KBM-7 (cell line): ENCODE measurements around the gene SLF2.

Experiments
- DNase-seq: peaks from one replicate; pipeline ENCODE4 v3.0.0-alpha.2; 2015
- in situ Hi-C: fragments of 300-500 bp; cut with MboI; formaldehyde crosslinking; loops from 2 replicates; pipeline ENCODE4 v1.14.3; 2020; ENCODE audit warnings: low sequenced_read_pairs, low pct_unique_long_range_greater_than_20kb, mixed read lengths

SLF2 gene

GRCh38 chr10:100930368-100930767 is 17.6 kb downstream of the SLF2 start:
- in situ Hi-C loops = no loop called here
- DNase-seq = no peak

DNA sequence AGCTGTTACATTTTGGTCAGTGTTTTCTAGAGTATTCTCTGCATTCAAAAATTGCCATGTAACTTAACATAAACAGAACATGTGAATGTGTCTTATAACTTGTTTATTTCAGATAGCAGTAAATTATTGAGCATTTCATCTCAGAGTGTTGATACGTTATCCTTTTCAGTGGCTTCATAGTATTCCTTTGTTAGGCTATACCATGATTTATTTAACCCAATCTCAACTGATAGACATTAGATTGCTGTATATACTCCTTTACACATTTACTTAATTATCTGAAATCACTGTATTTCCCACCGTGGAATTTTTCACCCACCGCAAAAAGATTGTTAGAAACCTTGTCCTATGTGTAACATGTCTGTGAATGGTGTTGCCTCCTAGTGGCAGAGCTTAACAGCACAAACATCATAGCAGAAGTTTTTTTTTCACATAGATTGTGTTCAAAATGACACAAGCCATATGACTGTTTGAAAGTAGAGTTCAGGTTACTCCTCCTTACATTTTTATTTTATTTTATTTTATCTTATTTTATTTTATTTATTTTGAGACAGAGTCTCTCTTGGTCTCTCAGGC is 21.4 kb downstream of the SLF2 start:
- DNase-seq = peak; percentile 36
- in situ Hi-C loops = no loop called here

GRCh38 chr10:100939763-100940344 is 27.1 kb downstream of the SLF2 start:
- in situ Hi-C loops = no loop called here
- DNase-seq = no peak

DNA sequence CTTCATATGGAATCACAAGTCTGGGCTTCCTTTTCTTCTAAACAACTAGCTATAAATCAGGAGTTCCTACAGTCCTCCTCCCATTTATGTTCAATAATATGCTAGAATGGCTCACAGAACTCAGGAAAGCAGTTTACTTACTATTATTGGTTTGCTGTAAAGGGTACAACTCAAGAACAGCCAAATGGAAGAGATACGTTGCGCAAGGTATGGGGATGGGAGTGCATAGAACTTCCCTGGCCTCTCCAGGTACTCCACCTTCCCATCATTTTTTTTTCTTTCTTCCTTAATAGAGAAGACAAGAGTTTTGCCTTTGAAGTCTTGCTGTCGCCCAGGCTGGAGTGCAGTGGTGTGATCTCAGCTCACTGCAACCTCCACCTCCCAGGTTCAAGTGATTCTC is 29.5 kb downstream of the SLF2 start:
- DNase-seq = no peak
- in situ Hi-C loops = no loop called here

- in situ Hi-C loops = no loop called here
Measured at GRCh38 chr10:100943508-100943907, 30.7 kb downstream of the SLF2 start.

DNA sequence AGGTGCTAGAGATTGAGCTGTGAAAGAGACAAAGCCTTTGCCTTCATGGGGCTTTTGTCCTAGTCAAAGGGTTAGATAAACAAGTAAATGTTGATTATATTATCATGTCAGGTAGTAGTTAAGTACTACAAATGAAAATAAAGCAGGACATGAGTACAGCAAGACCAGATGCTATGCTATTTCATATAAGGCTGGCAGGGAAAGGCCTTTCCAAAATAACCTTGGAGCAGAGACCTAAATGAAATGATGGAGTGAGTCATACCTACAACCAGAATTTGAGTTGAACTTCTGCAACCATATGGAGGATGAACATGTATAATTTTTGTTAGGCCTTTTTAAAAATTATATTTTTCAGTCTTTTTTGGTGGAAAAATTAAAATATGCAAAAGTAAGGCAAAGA is 33.0 kb downstream of the SLF2 start:
- DNase-seq = no peak
- in situ Hi-C loops = no loop called here

More at GRCh38 chr10:100943508-100943907, 30.7 kb downstream of the SLF2 start:
- no peak for DNase-seq

DNA sequence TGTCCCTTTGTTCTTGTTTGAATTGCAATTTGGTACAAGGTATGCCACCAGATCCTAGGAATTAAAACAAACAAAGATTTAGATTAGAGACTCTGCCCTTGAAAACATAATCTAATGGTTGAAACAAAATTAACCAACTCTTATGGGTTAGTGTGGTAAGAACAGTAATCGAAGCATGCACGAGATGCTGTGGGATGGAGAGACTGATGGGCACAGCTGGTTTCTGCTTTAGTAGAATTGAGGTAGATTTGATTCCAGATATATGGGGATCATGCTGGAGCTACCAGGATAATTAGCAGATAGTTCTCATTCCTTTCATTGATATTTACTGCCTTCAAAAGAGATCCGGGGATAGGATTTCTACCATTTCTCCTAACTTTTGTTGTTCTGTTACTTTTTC is 36.2 kb downstream of the SLF2 start:
- DNase-seq = no peak
- in situ Hi-C loops = no loop called here

DNA sequence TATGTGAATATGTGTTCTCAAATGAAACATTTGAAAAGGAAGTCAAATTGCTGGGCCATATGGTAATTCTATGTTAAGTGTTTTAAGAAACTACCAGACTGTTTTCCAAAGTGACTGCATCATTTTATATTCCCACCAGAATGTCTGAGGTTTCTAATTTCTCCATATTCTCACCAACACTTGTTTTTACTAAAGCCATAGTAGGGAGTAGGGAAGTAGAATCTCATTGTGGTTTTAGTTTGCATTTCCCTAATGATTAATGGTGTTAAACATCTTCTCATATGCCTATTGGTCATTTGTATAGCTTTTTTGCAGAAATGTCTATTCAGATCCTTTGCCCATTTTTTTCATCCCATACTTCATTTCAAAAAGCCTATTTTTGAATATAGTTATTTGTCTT is 47.5 kb downstream of the SLF2 start:
- DNase-seq = no peak
- in situ Hi-C loops = no loop called here

GRCh38 chr10:100962351-100963080 is 49.8 kb downstream of the SLF2 start:
- in situ Hi-C loops = no loop called here
- DNase-seq = no peak

DNA sequence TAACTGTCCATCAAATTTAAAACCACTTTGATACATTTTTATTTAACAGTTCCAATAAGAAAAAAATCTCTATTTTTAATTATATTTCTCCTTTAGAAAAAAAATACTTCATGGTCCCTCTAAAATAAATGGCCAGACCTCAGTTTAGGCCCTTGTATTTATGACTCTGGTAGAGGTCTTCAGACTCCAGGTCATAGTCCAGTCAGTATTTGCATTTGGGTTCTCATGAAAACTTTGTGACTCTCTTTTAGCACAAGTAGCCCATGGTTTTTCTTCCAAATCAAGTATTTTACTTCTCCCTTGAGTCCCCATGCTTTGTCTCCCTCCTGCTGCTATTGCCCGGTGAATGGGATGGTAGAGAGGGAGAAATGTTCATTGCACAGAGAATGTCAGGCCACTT is 51.1 kb downstream of the SLF2 start:
- DNase-seq = no peak
- in situ Hi-C loops = no loop called here

DNA sequence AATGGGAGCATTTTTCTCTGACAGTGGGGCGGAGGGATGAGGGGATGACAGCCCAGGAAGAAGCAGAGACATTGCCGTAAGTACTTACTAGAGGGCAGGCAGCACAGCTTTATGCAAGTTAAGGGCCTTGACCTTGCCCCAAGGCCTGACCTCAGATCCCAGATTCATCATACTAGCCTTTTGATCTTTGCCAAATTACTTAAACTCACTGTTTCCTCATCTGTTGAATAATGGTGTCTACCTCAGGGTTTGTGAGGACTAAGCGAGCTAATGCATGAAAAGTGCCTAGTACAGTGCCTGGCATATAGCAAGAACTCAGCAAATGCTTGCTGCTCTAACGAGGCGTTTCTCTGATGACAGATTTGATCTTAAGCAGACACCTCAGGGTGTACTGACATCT is 53.1 kb downstream of the SLF2 start:
- in situ Hi-C loops = no loop called here
- no peak for DNase-seq

DNA sequence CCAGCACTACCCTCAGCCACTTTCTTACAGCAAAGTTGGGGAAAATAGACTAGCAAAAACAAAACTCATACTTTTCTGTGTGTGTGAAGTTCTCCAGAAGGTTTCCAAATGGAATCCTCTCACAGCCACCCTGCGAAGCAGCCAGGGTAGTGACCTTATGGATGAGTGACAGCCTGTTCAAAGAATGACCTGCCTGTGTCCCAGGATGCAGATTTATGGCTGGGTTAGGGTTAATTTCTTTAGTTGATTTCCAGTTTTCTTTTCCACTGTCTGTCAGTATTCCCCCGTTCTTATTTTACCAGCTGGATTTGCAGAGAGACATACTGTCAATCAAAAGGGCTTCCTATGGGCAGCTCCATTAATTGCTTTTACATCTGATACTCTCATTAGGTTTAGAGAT is 54.1 kb downstream of the SLF2 start:
- DNase-seq = no peak
- in situ Hi-C loops = no loop called here

- in situ Hi-C loops = no loop called here
Measured at GRCh38 chr10:100967332-100967731, 54.6 kb downstream of the SLF2 start.

GRCh38 chr10:100968062-100968736 is 55.4 kb downstream of the SLF2 start:
- in situ Hi-C loops = no loop called here

More at GRCh38 chr10:100967332-100967731, 54.6 kb downstream of the SLF2 start:
- DNase-seq = no peak

DNA sequence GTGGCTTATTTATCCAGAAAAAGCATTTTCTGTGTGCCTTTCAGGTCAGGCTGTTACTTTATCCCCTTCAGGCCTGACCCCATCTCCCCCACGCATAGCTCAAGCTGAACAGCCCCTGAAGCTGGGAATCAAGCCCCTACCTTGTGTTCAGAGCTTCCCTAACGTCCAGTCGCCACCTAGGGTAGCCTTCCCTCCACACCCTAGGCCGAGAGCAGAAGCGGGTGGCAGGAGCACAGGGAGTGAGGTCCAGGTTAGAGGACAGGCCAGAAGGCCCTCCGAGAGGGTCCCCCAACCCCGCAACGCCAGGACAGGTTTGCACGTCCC is 56.1 kb downstream of the SLF2 start:
- DNase-seq = no peak
- in situ Hi-C loops = no loop called here

More at GRCh38 chr10:100968062-100968736, 55.4 kb downstream of the SLF2 start:
- peak; percentile 5 for DNase-seq

DNA sequence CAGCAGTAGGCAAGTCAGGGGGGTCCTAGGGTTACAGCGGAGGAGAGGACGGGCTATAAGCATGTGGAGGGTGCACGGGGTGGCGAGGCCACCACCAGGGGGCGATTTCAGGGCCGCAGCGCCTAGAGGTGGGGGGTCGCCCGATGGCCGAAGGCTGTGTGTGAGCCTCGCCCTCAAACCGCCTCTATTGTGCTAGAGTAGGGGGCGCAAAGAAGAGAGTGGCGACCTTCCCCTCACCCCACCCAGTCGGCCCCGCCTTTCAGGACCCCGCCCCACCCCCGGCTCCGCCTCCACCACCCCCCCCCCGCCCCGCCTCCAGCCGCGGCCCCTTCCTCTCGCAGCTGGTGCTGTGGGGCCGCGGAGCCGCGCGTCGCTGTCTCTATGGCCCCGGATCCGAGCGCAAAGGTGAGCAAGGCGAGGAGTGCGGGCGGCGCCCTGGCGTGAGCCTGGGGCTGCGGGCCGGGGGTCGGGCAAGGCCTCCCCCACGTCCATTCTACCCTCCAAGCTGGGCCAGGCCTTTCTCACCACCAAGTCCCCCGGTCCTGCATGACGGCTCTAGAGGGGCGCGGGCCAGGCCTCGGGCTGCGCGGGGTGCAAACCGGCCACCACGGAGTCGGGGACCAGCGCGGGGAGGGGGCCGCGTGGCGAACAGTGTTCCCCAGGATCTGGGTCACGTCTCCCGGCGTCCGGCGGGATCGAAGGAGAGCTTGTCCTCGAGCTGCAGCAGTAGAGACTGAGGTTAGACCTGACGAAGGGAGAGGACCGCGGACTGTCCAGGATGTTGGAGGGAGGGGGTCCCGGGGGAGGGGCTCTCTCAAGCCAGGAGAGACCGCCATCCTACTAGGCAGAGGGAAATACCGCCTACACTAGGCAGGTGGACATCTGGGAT is 56.7 kb downstream of the SLF2 start, which contains the start of gene SEMA4G:
Gene SEMA4G (plus strand): TSS at position 318 of the 889 bp plus-strand sequence. CDS start 3,409 bp downstream, outside the sequence.
- peak; percentile 54 for DNase-seq
- in situ Hi-C loops = no loop called here

DNA sequence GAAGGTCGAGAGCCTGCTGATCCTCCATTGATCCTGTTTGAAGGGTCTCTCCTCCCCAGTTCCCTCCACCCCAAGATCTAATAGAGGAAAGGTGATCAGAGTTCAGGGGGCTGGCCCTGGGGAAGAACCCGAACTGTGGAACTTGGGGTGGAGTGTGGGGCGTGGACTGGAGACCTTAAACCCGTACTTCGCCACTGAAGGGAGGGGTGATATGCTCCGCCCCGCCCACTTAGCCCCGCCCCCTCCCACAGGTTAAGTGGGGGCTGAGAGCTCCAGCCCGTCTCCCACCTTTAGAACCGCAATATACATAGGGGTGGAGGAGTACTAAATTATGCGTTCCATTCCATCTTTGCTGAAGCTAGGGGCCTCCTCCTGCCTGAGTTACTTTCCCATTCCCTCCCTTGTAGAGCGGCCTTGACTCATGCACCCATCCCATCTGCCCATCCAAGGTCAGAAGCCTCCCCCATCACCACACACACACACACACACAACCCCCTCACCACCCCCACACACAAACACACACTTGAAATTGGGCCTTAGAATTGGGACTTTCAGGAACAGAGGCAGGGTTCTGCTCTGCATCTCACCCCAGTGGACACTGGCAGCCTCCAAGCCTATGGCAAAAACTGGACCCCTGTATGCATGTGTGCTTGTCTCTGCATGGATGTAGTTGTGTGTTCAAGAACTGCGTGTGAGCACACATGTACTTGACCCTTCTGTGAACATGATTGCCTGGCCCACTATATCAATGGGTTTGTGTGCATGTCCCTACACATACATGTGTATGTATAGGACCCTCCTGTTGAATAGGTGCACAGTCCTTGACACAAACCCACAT is 57.5 kb downstream of the SLF2 start:
- in situ Hi-C loops = no loop called here
- DNase-seq = no peak
